ENCODE data around the gene C10orf95. TPM values are rescaled to one million over a fixed set of nuclear protein-coding genes. Genes with fewer than 3 reads are reported as not detected.

The C10orf95 gene
- total RNA-seq, 2 experiments from 2014 or later = 0.20 to 0.36 TPM

GRCh38 chr10:102467318-102467717, 16.0 kb upstream of the C10orf95 start:
- no peaks in the 10 kb centered on the region for H3K27me3 Mint-ChIP-seq
- no peak overlapping the region for H3K4me3 Mint-ChIP-seq
- H3K4me1 Mint-ChIP-seq (ENCODE audit: low read depth) = peaks cover 16% of the 10 kb centered on the region
- ATAC-seq (no peak), DNase-seq (no peak)
- ChIA-PET POLR2A (no interaction called here), CTCF (interaction anchor here (1.2 kb wide), 1 partner anchor 11 kb away, joined by 4 read pairs; no protein-coding TSS in a partner anchor)
- H3K36me3 Mint-ChIP-seq (ENCODE audit: low read depth) = peaks cover 4% of the 10 kb centered on the region
- H3K27ac Mint-ChIP-seq = no peak overlapping the region
- H3K9me3 Mint-ChIP-seq = no peaks in the 10 kb centered on the region
- TF ChIP-seq, protein P1, sequence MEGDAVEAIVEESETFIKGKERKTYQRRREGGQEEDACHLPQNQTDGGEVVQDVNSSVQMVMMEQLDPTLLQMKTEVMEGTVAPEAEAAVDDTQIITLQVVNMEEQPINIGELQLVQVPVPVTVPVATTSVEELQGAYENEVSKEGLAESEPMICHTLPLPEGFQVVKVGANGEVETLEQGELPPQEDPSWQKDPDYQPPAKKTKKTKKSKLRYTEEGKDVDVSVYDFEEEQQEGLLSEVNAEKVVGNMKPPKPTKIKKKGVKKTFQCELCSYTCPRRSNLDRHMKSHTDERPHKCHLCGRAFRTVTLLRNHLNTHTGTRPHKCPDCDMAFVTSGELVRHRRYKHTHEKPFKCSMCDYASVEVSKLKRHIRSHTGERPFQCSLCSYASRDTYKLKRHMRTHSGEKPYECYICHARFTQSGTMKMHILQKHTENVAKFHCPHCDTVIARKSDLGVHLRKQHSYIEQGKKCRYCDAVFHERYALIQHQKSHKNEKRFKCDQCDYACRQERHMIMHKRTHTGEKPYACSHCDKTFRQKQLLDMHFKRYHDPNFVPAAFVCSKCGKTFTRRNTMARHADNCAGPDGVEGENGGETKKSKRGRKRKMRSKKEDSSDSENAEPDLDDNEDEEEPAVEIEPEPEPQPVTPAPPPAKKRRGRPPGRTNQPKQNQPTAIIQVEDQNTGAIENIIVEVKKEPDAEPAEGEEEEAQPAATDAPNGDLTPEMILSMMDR (IDR thresholded peaks at IDR 0.05) = no peak
- intact Hi-C loops (cut with micrococcal nuclease) = no loop called here

- CTCF ChIA-PET = interaction anchor here (0.6 to 1.0 kb wide), 2 partner anchors 9 to 66 kb away, joined by 3 to 6 read pairs; no protein-coding TSS in a partner anchor
Observed at GRCh38 chr10:102465466-102465865, 14.1 kb upstream of the C10orf95 start.

GRCh38 chr10:102463983-102464382, 12.6 kb upstream of the C10orf95 start:
- Mint-ChIP-seq H3K4me1 (ENCODE audit: low read depth) (peaks cover 27% of the 10 kb centered on the region), H3K36me3 (ENCODE audit: low read depth) (peaks cover 1% of the 10 kb centered on the region), H3K27ac (no peak overlapping the region), H3K9me3 (no peaks in the 10 kb centered on the region), H3K27me3 (no peaks in the 10 kb centered on the region), H3K4me3 (no peak overlapping the region)
- DNase-seq (no peak), ATAC-seq (no peak)
- ChIA-PET POLR2A (no interaction called here), CTCF (interaction anchor here (1.2 to 4.7 kb wide), 3 partner anchors 10 to 181 kb away, joined by 3 to 40 read pairs (median 4); partner anchors contain the start of gene TRIM8)
- TF ChIP-seq, protein P1 (IDR thresholded peaks at IDR 0.05) = no peak
- intact Hi-C loops (cut with micrococcal nuclease) = no loop called here

More at GRCh38 chr10:102465466-102465865, 14.1 kb upstream of the C10orf95 start:
- no peak for DNase-seq
- H3K9me3 Mint-ChIP-seq = no peaks in the 10 kb centered on the region
- H3K27ac Mint-ChIP-seq = no peak overlapping the region
- POLR2A ChIA-PET = interaction anchor here (0.6 to 0.9 kb wide), 4 partner anchors 9 to 199 kb away, joined by 3 to 4 read pairs (median 3); no protein-coding TSS in a partner anchor
- H3K4me1 Mint-ChIP-seq (ENCODE audit: low read depth) = peaks cover 27% of the 10 kb centered on the region
- H3K4me3 Mint-ChIP-seq = no peak overlapping the region
- peaks cover 1% of the 10 kb centered on the region for H3K36me3 Mint-ChIP-seq (ENCODE audit: low read depth)
- intact Hi-C loops (cut with micrococcal nuclease) = no loop called here
- no peak for ATAC-seq
- TF ChIP-seq, protein P1 (IDR thresholded peaks at IDR 0.05) = no peak
- H3K27me3 Mint-ChIP-seq = no peaks in the 10 kb centered on the region

GRCh38 chr10:102462512-102463054, 11.2 kb upstream of the C10orf95 start:
- no peak overlapping the region for H3K27ac Mint-ChIP-seq
- H3K4me1 Mint-ChIP-seq (ENCODE audit: low read depth) = peaks cover 27% of the 10 kb centered on the region
- ATAC-seq (no peak), DNase-seq (no peak)
- ChIA-PET POLR2A (interaction anchor here (0.9 to 3.9 kb wide), 8 partner anchors 9 to 303 kb away, joined by 3 to 71 read pairs (median 6); partner anchors contain the start of genes C10orf95 and FBXL15), CTCF (interaction anchor here (0.9 to 4.7 kb wide), 12 partner anchors 10 to 232 kb away, joined by 3 to 40 read pairs (median 7); partner anchors contain the start of genes ACTR1A and C10orf95)
- intact Hi-C loops (cut with micrococcal nuclease) = no loop called here
- TF ChIP-seq, protein P1 (IDR thresholded peaks at IDR 0.05) = no peak
- no peaks in the 10 kb centered on the region for H3K9me3 Mint-ChIP-seq
- H3K36me3 Mint-ChIP-seq (ENCODE audit: low read depth) = peaks cover 1% of the 10 kb centered on the region
- H3K27me3 Mint-ChIP-seq = no peaks in the 10 kb centered on the region
- H3K4me3 Mint-ChIP-seq = peak overlapping the region; percentile 91

Data from activated CD8-positive, alpha-beta T cell treated with anti-CD3 and anti-CD28 coated beads for 36 hours (primary cell).